B cell (primary cell): ENCODE data around the gene TOP2A.

Experiments used
- CTCF ChIP-seq: fragments of 200-600 bp; IDR thresholded peaks from one replicate; pipeline ENCODE4 v1.8.0; 2022; ENCODE audit warnings: antibody characterized with exemption, mild to moderate bottlenecking
- EZH2 ChIP-seq: IDR thresholded peaks from 2 replicates; pipeline ENCODE4 v1.6.1; 2012; ENCODE audit warnings: borderline replicate concordance, low read depth, mild to moderate bottlenecking, moderate library complexity, low read length; ENCODE audit not compliant: insufficient read depth, poor library complexity, severe bottlenecking

DNA sequence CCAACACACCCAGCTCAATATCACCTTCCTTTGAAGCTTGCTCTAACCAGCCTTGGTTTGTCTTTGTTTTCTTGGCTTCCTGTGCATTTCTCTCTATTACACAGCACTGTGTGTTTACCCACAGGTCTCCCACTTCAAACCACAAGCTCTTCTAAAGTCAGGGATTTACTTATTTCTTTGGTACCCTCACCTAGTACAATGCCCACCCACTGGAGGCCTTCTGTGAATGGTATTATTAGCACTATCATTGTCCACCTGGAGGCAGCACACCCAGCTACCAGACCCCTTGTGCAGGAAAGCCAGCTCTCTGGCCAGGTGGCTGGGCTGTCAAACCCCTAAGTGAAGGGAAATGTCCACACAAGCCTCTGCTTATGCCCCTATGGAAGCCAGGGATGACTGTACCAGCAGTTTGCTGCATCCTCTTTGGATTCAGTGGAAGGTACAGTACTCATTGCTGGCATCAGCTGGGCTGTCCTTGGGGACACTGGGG, 9.4 kb upstream of the TOP2A start:
- TF ChIP-seq CTCF (no peak), EZH2 (no peak)
